K562 (cell line): ENCODE results near the gene OXT. TPM values are rescaled to one million over a fixed set of nuclear protein-coding genes. Genes with fewer than 3 reads are reported as not detected.

Experiments used
- RBM14 ChIP-seq: fragments of 200-400 bp; formaldehyde crosslinking; IDR thresholded peaks from 2 replicates; pipeline ENCODE4 v1.6.1; 2018; ENCODE audit warnings: low read depth, mild to moderate bottlenecking, low read length, moderate library complexity, borderline replicate concordance; ENCODE audit not compliant: insufficient read depth
- ZBTB1 ChIP-seq: sonication (generic); formaldehyde crosslinking; IDR thresholded peaks from 2 replicates; pipeline ENCODE4 v1.8.1; 2023; ENCODE audit warnings: missing genetic modification reagents, low read depth, mild to moderate bottlenecking, borderline replicate concordance
- polyA plus RNA-seq, 8 experiments: library from polyadenylated mRNA; depleted of rRNA in 4 of 8; stranded (reverse) in 5 of 8; unstranded in 3 of 8; fragments of >200 nt; fragmentation: Nextera tagmentation in 2 of 8; fragmentation: Illumina TruSeq in 1 of 8; extraction: Ambion mirVana in 2 of 8; extraction: Trizol in 1 of 8; gene quantifications; 2 replicates each; pipeline versions ENCODE4 v1.2.1 to v1.2.3, GENCODE V29; 2011 to 2014; ENCODE audit warnings: inconsistent platforms in 1 of 8, missing spikeins in 1 of 8
- total RNA-seq, 7 experiments: library from RNA; depleted of rRNA in 6 of 7; stranded (reverse); fragments of >200 nt in 6 of 7; fragmentation: Illumina TruSeq in 2 of 7; extraction: Trizol in 2 of 7; gene quantifications; 2 replicates each; pipeline versions ENCODE4 v1.2.1 to v1.2.3, GENCODE V29; 2011 to 2021; ENCODE audit warnings: low replicate concordance in 1 of 7
- TF ChIP-seq, protein P1 (sequence below), 2 experiments: fragments of 450-650 bp; IDR thresholded peaks; 2 replicates each; pipeline ENCODE4 v1.6.1; 2018; ENCODE audit warnings: mild to moderate bottlenecking in 2 of 2, low read depth in 1 of 2; ENCODE audit not compliant: partially characterized antibody in 2 of 2

Gene OXT
- total and polyA plus RNA-seq, 9 of the 15 experiments (the other 6 are each of a cell fraction or from before 2014, with no cell fraction given), result not detected

DNA sequence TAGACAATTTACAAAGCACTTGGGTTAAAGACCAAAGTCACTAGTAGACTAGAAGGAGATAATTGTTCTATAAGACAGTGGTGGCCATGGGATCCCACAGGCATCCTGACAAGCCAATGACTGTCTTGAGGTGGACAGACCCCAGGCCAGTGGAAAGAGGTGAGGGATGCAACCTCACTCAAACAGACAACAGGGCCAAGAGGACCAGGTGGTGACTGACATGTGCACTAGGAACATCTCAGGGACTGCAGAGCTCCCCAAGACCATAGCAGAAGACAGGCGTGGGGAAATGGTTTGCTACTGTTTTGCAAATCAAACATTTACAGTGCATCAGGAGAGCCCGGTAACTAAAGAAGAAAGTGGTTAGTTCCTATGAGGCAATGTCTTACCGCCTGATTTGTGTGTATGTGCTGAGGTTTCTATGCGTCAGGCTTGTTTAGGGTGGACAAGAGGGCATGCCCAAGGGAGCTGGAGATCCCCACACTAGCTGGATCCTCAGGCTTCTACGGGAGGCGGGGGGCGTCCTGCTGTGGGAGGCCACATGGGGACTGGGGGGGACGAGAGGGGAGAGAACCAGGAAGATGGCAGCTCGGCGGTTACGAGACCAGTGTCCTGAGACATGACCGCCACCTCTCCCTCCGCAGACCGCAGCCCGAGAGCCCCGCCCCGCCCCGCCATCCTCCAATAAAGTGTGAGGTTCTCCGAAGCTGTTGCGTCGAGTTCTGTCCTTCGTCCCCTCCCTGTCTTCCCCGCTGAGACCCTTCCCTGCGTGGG lies 26.2 kb upstream of the OXT start (continued):
- TF ChIP-seq ZBTB1 (CRISPR knock-in tag) (peak; percentile 94; the same call in 1 of the 2 replicates), RBM14 (no peak)
- TF ChIP-seq, protein P1, sequence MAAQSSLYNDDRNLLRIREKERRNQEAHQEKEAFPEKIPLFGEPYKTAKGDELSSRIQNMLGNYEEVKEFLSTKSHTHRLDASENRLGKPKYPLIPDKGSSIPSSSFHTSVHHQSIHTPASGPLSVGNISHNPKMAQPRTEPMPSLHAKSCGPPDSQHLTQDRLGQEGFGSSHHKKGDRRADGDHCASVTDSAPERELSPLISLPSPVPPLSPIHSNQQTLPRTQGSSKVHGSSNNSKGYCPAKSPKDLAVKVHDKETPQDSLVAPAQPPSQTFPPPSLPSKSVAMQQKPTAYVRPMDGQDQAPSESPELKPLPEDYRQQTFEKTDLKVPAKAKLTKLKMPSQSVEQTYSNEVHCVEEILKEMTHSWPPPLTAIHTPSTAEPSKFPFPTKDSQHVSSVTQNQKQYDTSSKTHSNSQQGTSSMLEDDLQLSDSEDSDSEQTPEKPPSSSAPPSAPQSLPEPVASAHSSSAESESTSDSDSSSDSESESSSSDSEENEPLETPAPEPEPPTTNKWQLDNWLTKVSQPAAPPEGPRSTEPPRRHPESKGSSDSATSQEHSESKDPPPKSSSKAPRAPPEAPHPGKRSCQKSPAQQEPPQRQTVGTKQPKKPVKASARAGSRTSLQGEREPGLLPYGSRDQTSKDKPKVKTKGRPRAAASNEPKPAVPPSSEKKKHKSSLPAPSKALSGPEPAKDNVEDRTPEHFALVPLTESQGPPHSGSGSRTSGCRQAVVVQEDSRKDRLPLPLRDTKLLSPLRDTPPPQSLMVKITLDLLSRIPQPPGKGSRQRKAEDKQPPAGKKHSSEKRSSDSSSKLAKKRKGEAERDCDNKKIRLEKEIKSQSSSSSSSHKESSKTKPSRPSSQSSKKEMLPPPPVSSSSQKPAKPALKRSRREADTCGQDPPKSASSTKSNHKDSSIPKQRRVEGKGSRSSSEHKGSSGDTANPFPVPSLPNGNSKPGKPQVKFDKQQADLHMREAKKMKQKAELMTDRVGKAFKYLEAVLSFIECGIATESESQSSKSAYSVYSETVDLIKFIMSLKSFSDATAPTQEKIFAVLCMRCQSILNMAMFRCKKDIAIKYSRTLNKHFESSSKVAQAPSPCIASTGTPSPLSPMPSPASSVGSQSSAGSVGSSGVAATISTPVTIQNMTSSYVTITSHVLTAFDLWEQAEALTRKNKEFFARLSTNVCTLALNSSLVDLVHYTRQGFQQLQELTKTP (IDR thresholded peaks at IDR 0.05; ENCODE audit: low read depth in 1 of 2, partially characterized antibody in 2 of 2), result no peak
- TF ChIP-seq, all 486 proteins: peak for 20
